ENCODE data around the gene TBC1D30.

DNA sequence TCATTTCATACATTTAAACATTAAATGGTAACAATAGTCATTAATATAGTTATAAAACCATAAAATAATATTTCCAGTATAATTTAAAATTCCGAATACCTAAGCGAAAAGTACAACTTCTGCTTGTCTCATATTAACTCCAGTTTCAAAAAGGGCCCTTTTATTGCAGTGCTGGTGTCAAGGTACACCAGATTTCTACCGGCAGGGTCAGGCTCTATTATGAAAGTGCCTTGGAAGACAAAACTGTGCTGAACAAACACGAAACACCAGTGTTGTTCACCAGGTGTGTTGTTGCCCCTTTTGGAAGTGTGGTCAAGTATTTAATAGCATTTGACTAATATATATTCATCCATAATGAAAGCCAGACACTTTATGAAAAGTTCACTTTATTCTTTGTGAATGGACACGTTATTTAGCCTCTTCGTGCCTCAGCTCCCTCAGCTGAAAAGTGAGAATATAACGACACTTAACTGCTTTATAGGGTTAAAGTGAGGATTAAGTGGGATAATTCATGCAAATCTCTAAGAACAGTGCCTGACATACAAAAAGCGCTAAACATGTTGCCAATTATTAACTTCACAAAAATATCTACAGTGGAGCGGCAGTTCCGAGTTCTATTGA, 45.0 kb upstream of the TBC1D30 start:
- TF ChIP-seq, protein P1, sequence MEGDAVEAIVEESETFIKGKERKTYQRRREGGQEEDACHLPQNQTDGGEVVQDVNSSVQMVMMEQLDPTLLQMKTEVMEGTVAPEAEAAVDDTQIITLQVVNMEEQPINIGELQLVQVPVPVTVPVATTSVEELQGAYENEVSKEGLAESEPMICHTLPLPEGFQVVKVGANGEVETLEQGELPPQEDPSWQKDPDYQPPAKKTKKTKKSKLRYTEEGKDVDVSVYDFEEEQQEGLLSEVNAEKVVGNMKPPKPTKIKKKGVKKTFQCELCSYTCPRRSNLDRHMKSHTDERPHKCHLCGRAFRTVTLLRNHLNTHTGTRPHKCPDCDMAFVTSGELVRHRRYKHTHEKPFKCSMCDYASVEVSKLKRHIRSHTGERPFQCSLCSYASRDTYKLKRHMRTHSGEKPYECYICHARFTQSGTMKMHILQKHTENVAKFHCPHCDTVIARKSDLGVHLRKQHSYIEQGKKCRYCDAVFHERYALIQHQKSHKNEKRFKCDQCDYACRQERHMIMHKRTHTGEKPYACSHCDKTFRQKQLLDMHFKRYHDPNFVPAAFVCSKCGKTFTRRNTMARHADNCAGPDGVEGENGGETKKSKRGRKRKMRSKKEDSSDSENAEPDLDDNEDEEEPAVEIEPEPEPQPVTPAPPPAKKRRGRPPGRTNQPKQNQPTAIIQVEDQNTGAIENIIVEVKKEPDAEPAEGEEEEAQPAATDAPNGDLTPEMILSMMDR (IDR thresholded peaks at IDR 0.05) = no peak
- no peak for TF ChIP-seq POLR2A (IDR thresholded peaks at IDR 0.05)
- TF ChIP-seq EP300 (IDR thresholded peaks at IDR 0.05) = no peak
